ENCODE results near the gene GGA3. TPM values are rescaled to one million over a fixed set of nuclear protein-coding genes. Genes with fewer than 3 reads are reported as not detected.

The GGA3 gene
- total RNA-seq, 4 donors from 2014 or later: 23.9 to 39.2 (median 29.8) TPM

DNA sequence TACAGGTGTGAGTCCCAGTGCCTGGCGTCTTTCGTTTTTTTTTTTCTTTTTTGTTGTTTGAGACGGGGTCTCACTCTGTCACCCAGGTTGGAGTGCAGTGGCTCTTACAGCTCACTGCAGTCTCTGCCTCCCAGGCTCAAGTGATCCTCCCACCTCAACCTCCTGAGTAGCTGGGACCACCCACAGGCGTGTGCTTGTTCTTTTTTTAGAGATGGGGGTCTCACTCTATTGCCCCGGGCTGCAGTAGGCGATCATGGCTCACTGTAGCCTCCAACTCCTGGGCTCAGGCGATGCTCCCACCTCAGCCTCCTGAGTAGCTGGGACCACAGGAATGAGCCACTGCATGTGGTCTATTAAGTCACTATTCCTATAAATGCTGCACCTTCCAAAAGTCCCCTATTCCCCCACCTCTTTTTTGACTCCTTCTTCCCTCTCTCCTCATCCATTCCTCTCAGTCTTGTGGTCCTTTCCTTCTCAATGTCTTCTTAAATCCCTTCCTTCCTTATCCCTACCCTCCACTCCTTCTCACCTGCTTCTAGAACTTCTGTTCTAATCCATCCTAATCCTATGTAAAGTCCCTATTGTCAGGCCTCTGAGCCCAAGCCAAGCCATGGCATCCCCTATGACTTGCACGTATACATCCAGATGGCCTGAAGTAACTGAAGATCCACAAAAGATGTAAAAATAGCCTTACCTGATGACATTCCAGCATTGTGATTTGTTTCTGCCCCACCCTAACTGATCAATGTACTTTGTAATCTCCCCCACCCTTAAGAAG, 9.2 kb downstream of the GGA3 start:
- no peak overlapping the region for H3K4me3 ChIP-seq
- no peak for TF ChIP-seq POLR2A (IDR thresholded peaks at IDR 0.05)
- TF ChIP-seq, protein P1, sequence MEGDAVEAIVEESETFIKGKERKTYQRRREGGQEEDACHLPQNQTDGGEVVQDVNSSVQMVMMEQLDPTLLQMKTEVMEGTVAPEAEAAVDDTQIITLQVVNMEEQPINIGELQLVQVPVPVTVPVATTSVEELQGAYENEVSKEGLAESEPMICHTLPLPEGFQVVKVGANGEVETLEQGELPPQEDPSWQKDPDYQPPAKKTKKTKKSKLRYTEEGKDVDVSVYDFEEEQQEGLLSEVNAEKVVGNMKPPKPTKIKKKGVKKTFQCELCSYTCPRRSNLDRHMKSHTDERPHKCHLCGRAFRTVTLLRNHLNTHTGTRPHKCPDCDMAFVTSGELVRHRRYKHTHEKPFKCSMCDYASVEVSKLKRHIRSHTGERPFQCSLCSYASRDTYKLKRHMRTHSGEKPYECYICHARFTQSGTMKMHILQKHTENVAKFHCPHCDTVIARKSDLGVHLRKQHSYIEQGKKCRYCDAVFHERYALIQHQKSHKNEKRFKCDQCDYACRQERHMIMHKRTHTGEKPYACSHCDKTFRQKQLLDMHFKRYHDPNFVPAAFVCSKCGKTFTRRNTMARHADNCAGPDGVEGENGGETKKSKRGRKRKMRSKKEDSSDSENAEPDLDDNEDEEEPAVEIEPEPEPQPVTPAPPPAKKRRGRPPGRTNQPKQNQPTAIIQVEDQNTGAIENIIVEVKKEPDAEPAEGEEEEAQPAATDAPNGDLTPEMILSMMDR (IDR thresholded peaks at IDR 0.05): no peak

DNA sequence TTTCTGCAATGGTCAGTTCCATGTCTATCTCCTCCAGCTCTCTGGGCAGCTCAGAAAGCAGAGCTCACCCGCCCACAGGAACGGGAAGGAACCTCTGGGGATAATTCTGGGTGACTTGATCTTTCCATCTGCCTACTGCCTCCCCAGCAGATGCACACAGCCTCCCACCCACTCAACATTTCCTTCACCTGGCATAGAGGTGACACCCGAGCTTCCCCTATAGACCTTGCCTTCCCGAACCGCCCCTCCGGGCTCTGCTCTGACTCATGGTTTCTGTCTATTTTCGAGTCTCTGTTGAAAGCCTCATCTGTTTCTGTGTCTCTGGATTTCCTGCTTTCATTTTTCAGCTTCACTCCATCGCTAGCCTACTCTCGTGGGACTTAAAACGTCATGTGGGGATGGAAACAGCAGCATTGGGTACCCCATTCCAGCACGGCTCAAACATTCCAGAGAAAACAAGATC, 11.4 kb downstream of the GGA3 start:
- peaks cover 0 to 40% (median 13%) of the 10 kb centered on the region in 3 donors for H3K4me1 ChIP-seq
- TF ChIP-seq, protein P1 (IDR thresholded peaks at IDR 0.05): no peak
- TF ChIP-seq POLR2A (IDR thresholded peaks at IDR 0.05): no peak
- peak overlapping the region in 2 of 4 donors; percentile 17 to 26 for H3K4me3 ChIP-seq
- no peak for DNase-seq
- H3K36me3 ChIP-seq: peaks cover 7 to 33% (median 14%) of the 10 kb centered on the region in 3 donors
- no peaks in the 10 kb centered on the region for H3K27me3 ChIP-seq
- no peaks in the 10 kb centered on the region for H3K9me3 ChIP-seq
- peak overlapping the region; percentile 59 to 76 (median 63) for H3K27ac ChIP-seq
- 24 to 28% methylated on average over 8 to 10 of the region's 11 CpGs for WGBS, 2 donors
- intact Hi-C loops (cut with DNase I): no loop called here

More for the DNA sequence above, 9.2 kb downstream of the GGA3 start:
- intact Hi-C loops (cut with DNase I): no loop called here
- Histone ChIP-seq H3K4me1 (peaks cover 0 to 51% (median 13%) of the 10 kb centered on the region in 3 donors), H3K27me3 (no peaks in the 10 kb centered on the region), H3K36me3 (peaks cover 0 to 13% (median 0%) of the 10 kb centered on the region in 3 donors), H3K9me3 (no peaks in the 10 kb centered on the region), H3K27ac (peak overlapping the region in 3 of 4 donors; percentile 30 to 37 (median 34))
- DNase-seq: no peak
- WGBS, 2 donors: 77 to 85% methylated on average over 8 of the region's 8 CpGs

DNA sequence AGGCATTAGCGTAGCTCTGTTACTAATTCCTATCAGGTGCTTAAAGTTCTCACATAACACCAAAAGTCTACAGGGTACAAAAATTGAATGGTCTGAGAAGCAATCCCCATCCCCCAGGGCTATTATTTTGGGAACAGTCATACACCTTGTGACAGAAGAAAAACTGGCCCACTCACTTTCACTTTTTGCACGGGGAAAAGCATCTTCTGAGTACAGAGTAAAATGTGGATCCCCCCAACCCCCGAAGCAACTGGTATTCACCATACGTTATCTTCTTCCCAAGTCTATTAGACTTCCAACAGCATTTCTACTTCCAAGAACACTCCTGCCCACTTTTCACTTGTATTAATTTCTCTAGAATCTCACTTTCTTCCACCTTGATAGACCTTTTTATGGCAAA, 11.8 kb downstream of the GGA3 start:
- peak overlapping the region in 2 of 4 donors; percentile 17 to 26 for H3K4me3 ChIP-seq
- DNase-seq: no peak
- TF ChIP-seq, protein P1 (IDR thresholded peaks at IDR 0.05): no peak
- TF ChIP-seq POLR2A (IDR thresholded peaks at IDR 0.05): no peak
- peaks cover 12 to 37% (median 16%) of the 10 kb centered on the region in 3 donors for H3K36me3 ChIP-seq
- H3K9me3 ChIP-seq: no peaks in the 10 kb centered on the region
- H3K4me1 ChIP-seq: peaks cover 0 to 36% (median 13%) of the 10 kb centered on the region in 3 donors
- H3K27me3 ChIP-seq: no peaks in the 10 kb centered on the region
- peak overlapping the region; percentile 59 to 76 (median 63) for H3K27ac ChIP-seq
- intact Hi-C loops (cut with DNase I): no loop called here
- WGBS, 2 donors: 70 to 71% methylated on average over 4 of the region's 4 CpGs

DNA sequence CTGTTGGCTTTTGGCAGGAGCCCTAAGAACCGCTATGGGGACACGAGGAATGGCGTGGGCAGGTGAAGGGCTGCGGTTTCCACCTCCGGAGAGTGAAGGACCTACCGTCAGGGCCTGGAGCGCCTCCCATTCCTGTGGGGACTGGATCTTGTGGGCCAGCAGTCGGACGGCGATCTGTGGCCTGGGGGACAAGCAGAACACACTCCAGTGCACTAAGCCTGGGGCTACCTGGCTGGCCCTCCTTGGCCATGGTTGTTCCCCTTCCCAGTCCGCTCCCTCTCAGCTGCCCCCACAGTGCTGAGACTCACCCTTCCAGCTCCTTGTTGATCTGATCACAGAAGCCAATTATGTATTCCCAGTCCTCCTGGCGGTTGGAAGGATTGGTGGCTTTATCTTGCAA, 15.0 kb downstream of the GGA3 start:
- peaks cover 0 to 27% (median 13%) of the 10 kb centered on the region in 3 donors for H3K4me1 ChIP-seq
- peaks cover 36 to 69% (median 44%) of the 10 kb centered on the region in 3 donors for H3K36me3 ChIP-seq
- TF ChIP-seq, protein P1 (IDR thresholded peaks at IDR 0.05): no peak
- TF ChIP-seq POLR2A (IDR thresholded peaks at IDR 0.05): no peak
- no peak for DNase-seq
- H3K4me3 ChIP-seq: no peak overlapping the region
- no peak overlapping the region for H3K27ac ChIP-seq
- WGBS, 2 donors: 96% methylated on average over 5 of the region's 12 CpGs; no CpG with 5 or more reads in 1 of the 2 donors
- intact Hi-C loops (cut with DNase I): no loop called here
- H3K27me3 ChIP-seq: no peaks in the 10 kb centered on the region
- H3K9me3 ChIP-seq: no peaks in the 10 kb centered on the region

DNA sequence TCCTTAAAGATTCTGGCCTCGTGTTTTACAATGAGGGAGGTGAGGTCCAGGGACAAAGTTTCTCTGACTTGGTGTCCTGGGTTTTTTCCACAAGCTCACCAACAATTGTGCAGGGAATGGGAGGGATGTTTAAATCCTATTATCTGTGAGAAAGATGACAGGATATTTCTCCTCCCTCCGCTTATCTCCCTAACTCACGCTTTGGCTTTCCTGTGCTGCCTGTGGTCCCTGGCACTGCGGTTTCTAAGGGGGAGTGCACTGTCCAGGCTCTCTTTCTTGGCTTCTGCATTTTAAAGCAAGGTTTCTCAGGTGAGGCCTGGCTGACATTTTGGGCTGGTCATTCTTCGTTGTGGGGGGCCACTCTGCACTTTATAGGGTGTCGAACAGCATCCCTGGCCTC, 16.4 kb downstream of the GGA3 start:
- intact Hi-C loops (cut with DNase I): no loop called here
- Histone ChIP-seq H3K4me1 (peaks cover 0 to 13% (median 5%) of the 10 kb centered on the region in 3 donors), H3K9me3 (no peaks in the 10 kb centered on the region), H3K27me3 (no peaks in the 10 kb centered on the region), H3K27ac (no peak overlapping the region), H3K4me3 (no peak overlapping the region), H3K36me3 (peaks cover 50 to 83% (median 58%) of the 10 kb centered on the region in 3 donors)
- TF ChIP-seq, protein P1 (IDR thresholded peaks at IDR 0.05): no peak
- TF ChIP-seq POLR2A (IDR thresholded peaks at IDR 0.05): no peak
- no peak for DNase-seq
- 78 to 81% methylated on average over 6 of the region's 6 CpGs for WGBS, 2 donors
